Measurements from ENCODE around the gene CFAP74. TPM values are rescaled to one million over a fixed set of nuclear protein-coding genes. Genes with fewer than 3 reads are reported as not detected.
"Not testable (repeated sequence)": the region's sequence is repeated elsewhere in the genome, so short reads cannot be mapped to it uniquely, and the experiment has no call there.

Gene CFAP74
- total RNA-seq, 6 experiments from 2014 or later, result 0.16 to 3.5 (median 0.32) TPM; not detected in 1

DNA sequence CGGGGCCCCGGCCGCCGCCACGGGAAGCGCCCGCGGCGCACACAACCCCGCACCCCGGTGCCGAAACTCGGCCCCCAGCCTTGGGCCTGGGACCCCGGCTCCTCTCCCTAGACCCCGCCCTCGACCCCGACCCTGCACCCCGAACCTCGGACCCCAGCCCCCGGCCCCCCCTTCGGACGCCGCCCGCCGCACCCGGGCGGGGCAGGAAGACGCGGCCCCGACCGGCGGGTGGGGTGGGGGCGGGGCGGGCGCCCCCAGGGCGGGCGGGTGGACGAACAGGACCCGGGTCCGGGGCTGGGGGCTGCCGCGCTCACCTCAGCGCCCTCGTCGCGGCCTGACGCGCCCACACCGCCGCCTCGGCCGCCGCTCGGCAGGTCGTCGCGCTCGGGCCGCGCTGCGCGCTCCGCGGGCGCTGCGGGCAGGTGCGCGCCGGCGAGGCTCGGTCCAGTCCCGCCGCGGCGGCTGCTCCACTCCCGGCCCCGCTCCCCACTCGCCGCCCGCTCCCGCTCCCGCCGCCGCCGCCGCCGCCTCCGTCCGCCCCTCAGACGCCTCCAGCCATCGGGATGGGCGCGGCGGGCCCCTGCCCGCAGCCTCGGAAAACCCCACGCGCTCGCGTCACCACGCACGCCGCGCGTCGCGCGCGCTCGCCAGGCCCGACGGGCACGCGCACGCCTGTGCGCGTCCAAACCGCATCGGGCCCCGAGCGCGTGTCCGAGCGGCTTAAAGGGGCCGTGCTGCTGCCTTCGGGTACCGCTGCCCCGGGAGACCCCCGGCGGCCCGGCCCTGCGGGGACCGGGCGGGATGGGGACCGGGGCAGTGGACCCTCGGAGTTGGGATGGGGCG lies 112.9 kb downstream of the CFAP74 start, which contains the start of gene GNB1:
GNB1 (minus strand) TSS at position 582 of the 843 bp plus-strand sequence. CDS start 65,634 bp downstream, outside the sequence.
- DNase-seq, result peak; percentile 90 to 91 (median 91)
- 0% methylated on average over 2 of the region's 137 CpGs for WGBS (ENCODE audit: insufficient coverage, low coverage, low lambda C conversion rate, missing lambda C conversion rate)
- H3K4me1 ChIP-seq, result peaks cover 0 to 46% (median 4%) of the 10 kb centered on the region in 4 donors
- H3K9me3 ChIP-seq, result no peaks in the 10 kb centered on the region
- peak within 1 kb of the TSS; percentile 53 to 89 (median 81) for H3K27ac ChIP-seq
- intact Hi-C loops (cut with DNase I), result no loop called here
- peak; percentile 80 to 88 (median 82) for ATAC-seq
- peak; percentile 69 for TF ChIP-seq POLR2A (IDR thresholded peaks at IDR 0.05)
- TF ChIP-seq, protein P1, sequence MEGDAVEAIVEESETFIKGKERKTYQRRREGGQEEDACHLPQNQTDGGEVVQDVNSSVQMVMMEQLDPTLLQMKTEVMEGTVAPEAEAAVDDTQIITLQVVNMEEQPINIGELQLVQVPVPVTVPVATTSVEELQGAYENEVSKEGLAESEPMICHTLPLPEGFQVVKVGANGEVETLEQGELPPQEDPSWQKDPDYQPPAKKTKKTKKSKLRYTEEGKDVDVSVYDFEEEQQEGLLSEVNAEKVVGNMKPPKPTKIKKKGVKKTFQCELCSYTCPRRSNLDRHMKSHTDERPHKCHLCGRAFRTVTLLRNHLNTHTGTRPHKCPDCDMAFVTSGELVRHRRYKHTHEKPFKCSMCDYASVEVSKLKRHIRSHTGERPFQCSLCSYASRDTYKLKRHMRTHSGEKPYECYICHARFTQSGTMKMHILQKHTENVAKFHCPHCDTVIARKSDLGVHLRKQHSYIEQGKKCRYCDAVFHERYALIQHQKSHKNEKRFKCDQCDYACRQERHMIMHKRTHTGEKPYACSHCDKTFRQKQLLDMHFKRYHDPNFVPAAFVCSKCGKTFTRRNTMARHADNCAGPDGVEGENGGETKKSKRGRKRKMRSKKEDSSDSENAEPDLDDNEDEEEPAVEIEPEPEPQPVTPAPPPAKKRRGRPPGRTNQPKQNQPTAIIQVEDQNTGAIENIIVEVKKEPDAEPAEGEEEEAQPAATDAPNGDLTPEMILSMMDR (IDR thresholded peaks at IDR 0.05), result peak in 1 of 4 donors; percentile 7
- no peaks in the 10 kb centered on the region for H3K36me3 ChIP-seq
- peak within 1 kb of the TSS; percentile 72 to 85 (median 80) for H3K4me3 ChIP-seq
- no peaks in the 10 kb centered on the region for H3K27me3 ChIP-seq

DNA sequence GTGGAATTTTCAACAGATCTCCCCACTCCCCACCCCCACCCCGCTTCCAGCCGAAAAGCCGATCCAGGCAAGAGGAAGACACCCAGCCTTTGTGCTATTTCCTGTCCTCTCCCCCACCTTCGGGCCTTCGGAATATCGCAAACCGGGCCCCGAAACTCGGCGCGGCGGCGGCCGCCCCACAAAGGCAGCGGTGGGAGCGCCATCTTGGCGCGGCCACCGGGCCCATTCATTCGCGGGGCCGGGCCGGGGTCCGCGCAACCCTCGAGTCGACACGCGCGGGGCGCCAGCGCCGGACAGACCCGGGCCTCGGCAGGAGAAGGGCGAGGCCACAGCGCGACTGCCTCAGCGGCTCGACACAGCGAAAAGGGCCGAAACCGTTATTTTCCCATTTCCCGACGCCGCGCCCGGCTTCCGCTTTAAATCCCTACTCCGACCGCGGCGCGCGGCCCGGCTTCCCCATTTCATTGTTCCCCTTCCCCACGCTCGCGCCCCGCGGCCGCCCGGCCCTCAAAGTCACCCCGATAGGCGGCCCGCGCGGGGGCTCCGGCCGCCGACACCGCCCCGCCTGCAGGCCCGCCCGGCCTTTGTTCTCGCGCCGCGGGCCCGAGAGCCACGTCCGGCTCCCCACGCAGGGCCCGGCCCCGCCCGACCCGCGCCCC lies 113.6 kb downstream of the CFAP74 start:
- no peaks in the 10 kb centered on the region for H3K9me3 ChIP-seq
- H3K4me3 ChIP-seq, result peak overlapping the region; percentile 72 to 85 (median 80)
- peak; percentile 4 to 34 (median 11) for ATAC-seq
- peak; percentile 29 for TF ChIP-seq POLR2A (IDR thresholded peaks at IDR 0.05)
- TF ChIP-seq, protein P1 (IDR thresholded peaks at IDR 0.05), result no peak
- H3K36me3 ChIP-seq, result no peaks in the 10 kb centered on the region
- peak overlapping the region; percentile 53 to 89 (median 81) for H3K27ac ChIP-seq
- H3K4me1 ChIP-seq, result peaks cover 0 to 42% (median 4%) of the 10 kb centered on the region in 4 donors
- 2% methylated on average over 25 of the region's 88 CpGs for WGBS (ENCODE audit: insufficient coverage, low coverage, low lambda C conversion rate, missing lambda C conversion rate)
- H3K27me3 ChIP-seq, result no peaks in the 10 kb centered on the region
- intact Hi-C loops (cut with DNase I), result loop anchor here in 1 of 2 donors (10.0 kb wide), 1 partner anchor 105 kb away; no protein-coding TSS in a partner anchor
- DNase-seq, result peak; percentile 69 to 86 (median 75)

DNA sequence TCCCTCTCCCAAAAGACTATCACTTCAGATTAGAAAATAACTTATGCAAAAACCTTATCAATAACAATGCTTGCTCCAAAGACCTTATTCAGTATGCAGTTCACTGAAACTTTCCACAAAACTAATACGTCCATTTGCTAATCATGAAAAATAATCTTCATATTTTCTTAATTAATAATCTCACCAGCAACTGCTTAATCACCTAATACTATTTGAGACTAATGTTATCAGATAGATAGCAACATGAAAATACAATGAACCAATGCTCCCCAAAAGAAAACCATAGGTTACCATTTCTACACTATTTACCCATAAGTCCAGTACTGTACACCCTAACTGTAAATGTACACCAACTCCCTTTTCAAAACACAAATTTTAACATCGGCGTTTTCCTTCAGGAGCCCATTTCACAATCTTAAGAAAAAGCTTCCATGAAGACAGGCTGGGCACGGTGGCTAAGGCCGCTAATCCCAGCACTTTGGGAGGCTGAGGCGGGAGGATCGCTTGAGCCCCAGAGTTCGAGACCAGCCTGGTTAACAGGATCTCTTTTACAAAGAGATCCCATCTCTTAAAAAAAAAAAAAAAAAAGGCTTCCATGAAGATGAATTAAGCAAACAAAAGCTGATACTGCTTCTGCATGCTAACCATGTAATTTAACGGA lies 114.4 kb downstream of the CFAP74 start:
- ATAC-seq, result no peak
- Histone ChIP-seq H3K4me1 (peaks cover 0 to 34% (median 4%) of the 10 kb centered on the region in 4 donors), H3K4me3 (peak overlapping the region; percentile 72 to 85 (median 80)), H3K27me3 (no peaks in the 10 kb centered on the region), H3K27ac (peak overlapping the region in 2 of 3 donors; percentile 81 to 89), H3K36me3 (no peaks in the 10 kb centered on the region), H3K9me3 (no peaks in the 10 kb centered on the region)
- DNase-seq, result peak in 1 of 3 donors; percentile 7
- intact Hi-C loops (cut with DNase I), result loop anchor here in 1 of 2 donors (10.0 kb wide), 1 partner anchor 104 kb away; no protein-coding TSS in a partner anchor
- WGBS (ENCODE audit: insufficient coverage, low coverage, low lambda C conversion rate, missing lambda C conversion rate), result 16% methylated on average over 9 of the region's 9 CpGs
- no peak for TF ChIP-seq POLR2A (IDR thresholded peaks at IDR 0.05)
- TF ChIP-seq, protein P1 (IDR thresholded peaks at IDR 0.05), result no peak

DNA sequence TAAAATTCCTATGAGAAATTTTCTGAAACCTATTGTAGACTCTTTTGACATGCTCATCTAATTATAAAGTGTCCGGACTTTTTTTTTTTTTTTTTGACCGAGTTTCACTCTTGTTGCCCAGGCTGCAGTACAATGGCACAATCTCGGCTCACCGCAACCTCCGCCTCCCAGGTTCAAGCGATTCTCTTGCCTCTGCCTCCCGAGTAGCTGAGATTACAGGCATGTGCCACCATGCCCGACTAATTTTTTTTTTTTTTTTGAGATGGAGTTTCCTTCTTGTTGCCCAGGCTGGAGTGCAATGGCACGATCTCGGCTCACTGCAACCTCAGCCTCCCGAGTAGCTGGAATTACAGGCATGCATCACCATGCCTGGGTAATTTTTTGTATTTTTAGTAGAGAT lies 119.7 kb downstream of the CFAP74 start:
- peaks cover 0 to 49% (median 10%) of the 10 kb centered on the region in 4 donors for H3K4me1 ChIP-seq
- not testable (repeated sequence) for DNase-seq
- intact Hi-C loops (cut with DNase I), result loop anchor here in 1 of 2 donors (10.0 kb wide), 1 partner anchor 99 kb away; no protein-coding TSS in a partner anchor

More for the DNA sequence above, 119.7 kb downstream of the CFAP74 start:
- not testable (repeated sequence) for ATAC-seq, H3K9me3 ChIP-seq, H3K4me3 ChIP-seq, H3K27ac ChIP-seq, H3K36me3 ChIP-seq, H3K27me3 ChIP-seq
- 59% methylated on average over 3 of the region's 11 CpGs for WGBS (ENCODE audit: insufficient coverage, low coverage, low lambda C conversion rate, missing lambda C conversion rate)
